OCI-LY1 (cell line): ENCODE measurements around the gene PARD3B.

ENCODE experiments used
- EZH2 ChIP-seq: fragments of 200-600 bp; sonication (generic), shearing (Covaris generic); IDR thresholded peaks from 2 replicates; pipeline ENCODE4 v1.8.0; 2017; ENCODE audit warnings: borderline replicate concordance, mixed run types, mild to moderate bottlenecking, antibody characterized with exemption, low read length, moderate library complexity, mixed read lengths
- TF ChIP-seq, protein P1 (sequence below): fragments of 200-600 bp; sonication (generic), shearing (Covaris generic); IDR thresholded peaks from 2 replicates; pipeline ENCODE4 v1.5.1; 2017; ENCODE audit warnings: mild to moderate bottlenecking, antibody characterized with exemption, low read length, moderate library complexity, mixed read lengths

DNA sequence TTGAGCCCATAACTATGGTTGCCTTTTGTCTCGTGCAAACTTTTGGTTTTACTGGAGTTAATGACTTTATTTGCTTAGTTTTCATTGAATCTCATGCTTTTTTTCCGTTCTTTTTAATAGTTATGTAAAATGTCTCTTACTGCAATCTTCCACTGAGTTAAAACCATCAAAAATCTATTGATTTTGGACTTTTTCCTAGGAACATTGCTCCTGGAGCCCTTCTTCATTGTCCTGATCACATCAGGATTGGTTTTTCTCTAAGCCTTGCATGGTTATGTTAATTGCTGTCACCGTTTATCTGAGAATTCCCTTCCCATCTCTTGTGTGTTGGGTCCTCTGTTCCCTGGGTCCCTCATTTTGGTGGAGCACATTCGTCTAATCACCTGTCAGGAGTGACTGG is 125.5 kb downstream of the PARD3B start:
- no peak for TF ChIP-seq EZH2
- TF ChIP-seq, protein P1, sequence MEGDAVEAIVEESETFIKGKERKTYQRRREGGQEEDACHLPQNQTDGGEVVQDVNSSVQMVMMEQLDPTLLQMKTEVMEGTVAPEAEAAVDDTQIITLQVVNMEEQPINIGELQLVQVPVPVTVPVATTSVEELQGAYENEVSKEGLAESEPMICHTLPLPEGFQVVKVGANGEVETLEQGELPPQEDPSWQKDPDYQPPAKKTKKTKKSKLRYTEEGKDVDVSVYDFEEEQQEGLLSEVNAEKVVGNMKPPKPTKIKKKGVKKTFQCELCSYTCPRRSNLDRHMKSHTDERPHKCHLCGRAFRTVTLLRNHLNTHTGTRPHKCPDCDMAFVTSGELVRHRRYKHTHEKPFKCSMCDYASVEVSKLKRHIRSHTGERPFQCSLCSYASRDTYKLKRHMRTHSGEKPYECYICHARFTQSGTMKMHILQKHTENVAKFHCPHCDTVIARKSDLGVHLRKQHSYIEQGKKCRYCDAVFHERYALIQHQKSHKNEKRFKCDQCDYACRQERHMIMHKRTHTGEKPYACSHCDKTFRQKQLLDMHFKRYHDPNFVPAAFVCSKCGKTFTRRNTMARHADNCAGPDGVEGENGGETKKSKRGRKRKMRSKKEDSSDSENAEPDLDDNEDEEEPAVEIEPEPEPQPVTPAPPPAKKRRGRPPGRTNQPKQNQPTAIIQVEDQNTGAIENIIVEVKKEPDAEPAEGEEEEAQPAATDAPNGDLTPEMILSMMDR: no peak
